ENCODE results near the gene MAP2K5.

MAP2K5 gene

DNA sequence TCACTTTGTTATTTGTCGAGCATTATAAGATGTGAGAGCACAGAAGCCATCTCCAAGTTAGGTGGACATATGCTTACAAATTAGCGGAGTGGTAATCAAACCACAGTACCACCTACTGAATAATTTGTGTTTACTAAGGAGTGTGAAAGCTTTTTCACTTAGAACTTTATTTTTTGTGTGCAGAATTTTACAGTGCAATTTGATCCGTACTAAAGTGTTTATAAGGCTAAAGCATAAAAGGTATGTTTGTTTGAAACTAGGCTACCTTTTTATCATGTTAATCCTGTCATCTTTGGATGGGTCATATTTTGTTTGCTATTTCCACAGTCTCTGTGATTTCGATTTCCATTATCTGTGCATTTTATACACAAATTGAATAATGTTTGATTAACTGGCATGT is 37.5 kb downstream of the MAP2K5 start:
- Histone ChIP-seq H3K4me1 (ENCODE audit: insufficient read depth, low read length, poor library complexity, severe bottlenecking) (no peaks in the 10 kb centered on the region), H3K4me2 (ENCODE audit: low read depth, low read length, poor library complexity, severe bottlenecking) (no peak overlapping the region), H3K36me3 (ENCODE audit: insufficient read depth, low read length) (peaks cover 10% of the 10 kb centered on the region; the same call in 1 of the 2 replicates), H3K79me2 (ENCODE audit: insufficient read depth, low read length) (peaks cover 10% of the 10 kb centered on the region; the same call in 1 of the 2 replicates), H2AFZ (ENCODE audit: low read length) (no peak overlapping the region), H3K27me3 (ENCODE audit: insufficient read depth, low read length, poor library complexity, severe bottlenecking) (no peaks in the 10 kb centered on the region), H3F3A (ENCODE audit: low read depth) (no peaks in the 10 kb centered on the region), H3K9ac (ENCODE audit: low read depth, low read length, poor library complexity, severe bottlenecking) (no peak overlapping the region), H3K9me3 (ENCODE audit: insufficient read depth, low read depth, low read length) (no peaks in the 10 kb centered on the region), H3K4me3 (ENCODE audit: low read length, poor library complexity, severe bottlenecking) (no peak overlapping the region), H4K20me1 (ENCODE audit: insufficient read depth, low read length, poor library complexity, severe bottlenecking) (no peaks in the 10 kb centered on the region), H3K9me2 (replicated peaks; ENCODE audit: low read depth, low read length) (no peaks in the 10 kb centered on the region)
- TF ChIP-seq, protein P1, sequence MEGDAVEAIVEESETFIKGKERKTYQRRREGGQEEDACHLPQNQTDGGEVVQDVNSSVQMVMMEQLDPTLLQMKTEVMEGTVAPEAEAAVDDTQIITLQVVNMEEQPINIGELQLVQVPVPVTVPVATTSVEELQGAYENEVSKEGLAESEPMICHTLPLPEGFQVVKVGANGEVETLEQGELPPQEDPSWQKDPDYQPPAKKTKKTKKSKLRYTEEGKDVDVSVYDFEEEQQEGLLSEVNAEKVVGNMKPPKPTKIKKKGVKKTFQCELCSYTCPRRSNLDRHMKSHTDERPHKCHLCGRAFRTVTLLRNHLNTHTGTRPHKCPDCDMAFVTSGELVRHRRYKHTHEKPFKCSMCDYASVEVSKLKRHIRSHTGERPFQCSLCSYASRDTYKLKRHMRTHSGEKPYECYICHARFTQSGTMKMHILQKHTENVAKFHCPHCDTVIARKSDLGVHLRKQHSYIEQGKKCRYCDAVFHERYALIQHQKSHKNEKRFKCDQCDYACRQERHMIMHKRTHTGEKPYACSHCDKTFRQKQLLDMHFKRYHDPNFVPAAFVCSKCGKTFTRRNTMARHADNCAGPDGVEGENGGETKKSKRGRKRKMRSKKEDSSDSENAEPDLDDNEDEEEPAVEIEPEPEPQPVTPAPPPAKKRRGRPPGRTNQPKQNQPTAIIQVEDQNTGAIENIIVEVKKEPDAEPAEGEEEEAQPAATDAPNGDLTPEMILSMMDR (conservative IDR thresholded peaks at IDR 0.05; ENCODE audit: low read length), result no peak
- TF ChIP-seq EZH2phosphoT487 (IDR thresholded peaks at IDR 0.05; ENCODE audit: borderline replicate concordance), result no peak

DNA sequence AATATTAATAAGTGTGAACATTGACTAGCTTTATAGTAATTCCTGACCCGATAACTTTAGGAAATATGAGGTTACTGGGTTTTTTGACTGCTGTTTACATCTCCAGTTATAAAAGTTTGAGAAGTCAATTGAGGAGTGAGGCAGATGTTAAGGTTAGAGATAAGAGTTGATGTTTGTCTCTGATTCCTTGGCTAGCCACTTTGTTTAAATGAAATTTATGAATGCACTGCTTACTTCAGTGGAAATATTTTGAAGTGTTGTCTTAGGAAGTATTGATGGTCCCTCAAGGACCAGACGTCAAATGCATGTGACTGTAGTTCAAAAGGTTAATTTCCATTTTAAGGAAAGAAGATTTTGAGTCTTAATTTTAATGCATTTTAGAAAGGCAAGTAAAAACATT is 41.7 kb downstream of the MAP2K5 start:
- H3K9ac ChIP-seq (ENCODE audit: low read depth, low read length, poor library complexity, severe bottlenecking), result no peak overlapping the region
- no peak overlapping the region for H3K4me2 ChIP-seq (ENCODE audit: low read depth, low read length, poor library complexity, severe bottlenecking)
- H3F3A ChIP-seq (ENCODE audit: low read depth), result no peaks in the 10 kb centered on the region
- H3K9me3 ChIP-seq (ENCODE audit: insufficient read depth, low read depth, low read length), result no peaks in the 10 kb centered on the region
- H3K36me3 ChIP-seq (ENCODE audit: insufficient read depth, low read length), result peaks cover 43% of the 10 kb centered on the region; the same call in 1 of the 2 replicates
- no peaks in the 10 kb centered on the region for H3K27me3 ChIP-seq (ENCODE audit: insufficient read depth, low read length, poor library complexity, severe bottlenecking)
- H3K4me3 ChIP-seq (ENCODE audit: low read length, poor library complexity, severe bottlenecking), result no peak overlapping the region
- H2AFZ ChIP-seq (ENCODE audit: low read length), result no peak overlapping the region
- no peaks in the 10 kb centered on the region for H3K4me1 ChIP-seq (ENCODE audit: insufficient read depth, low read length, poor library complexity, severe bottlenecking)
- H4K20me1 ChIP-seq (ENCODE audit: insufficient read depth, low read length, poor library complexity, severe bottlenecking), result no peaks in the 10 kb centered on the region
- TF ChIP-seq, protein P1 (conservative IDR thresholded peaks at IDR 0.05; ENCODE audit: low read length), result no peak
- no peak for TF ChIP-seq EZH2phosphoT487 (IDR thresholded peaks at IDR 0.05; ENCODE audit: borderline replicate concordance)
- no peaks in the 10 kb centered on the region for H3K79me2 ChIP-seq (ENCODE audit: insufficient read depth, low read length)
- H3K9me2 ChIP-seq (replicated peaks; ENCODE audit: low read depth, low read length), result no peaks in the 10 kb centered on the region

DNA sequence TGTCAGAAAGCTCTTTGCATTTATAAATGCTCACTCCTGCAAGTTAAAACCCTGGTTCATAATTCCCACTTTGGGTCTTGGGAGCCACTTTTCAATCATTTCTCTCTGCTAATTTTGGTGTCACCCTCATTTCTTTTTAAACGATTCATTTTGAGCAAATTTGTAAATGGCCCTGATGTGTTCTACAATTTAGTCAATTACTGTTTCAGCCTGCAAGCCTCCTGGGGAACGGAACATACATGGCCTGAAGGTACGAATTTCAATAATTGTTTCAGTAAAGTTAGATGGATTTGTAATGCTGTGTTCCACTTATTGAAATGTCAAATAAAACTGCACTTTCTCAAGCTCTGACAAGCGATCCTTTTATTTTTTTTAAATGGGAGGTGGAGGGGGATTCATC is 43.2 kb downstream of the MAP2K5 start:
- H3K4me2 ChIP-seq (ENCODE audit: low read depth, low read length, poor library complexity, severe bottlenecking), result no peak overlapping the region
- no peaks in the 10 kb centered on the region for H3F3A ChIP-seq (ENCODE audit: low read depth)
- no peaks in the 10 kb centered on the region for H4K20me1 ChIP-seq (ENCODE audit: insufficient read depth, low read length, poor library complexity, severe bottlenecking)
- H3K36me3 ChIP-seq (ENCODE audit: insufficient read depth, low read length), result peaks cover 51% of the 10 kb centered on the region; the same call in 1 of the 2 replicates
- H3K4me1 ChIP-seq (ENCODE audit: insufficient read depth, low read length, poor library complexity, severe bottlenecking), result no peaks in the 10 kb centered on the region
- H3K4me3 ChIP-seq (ENCODE audit: low read length, poor library complexity, severe bottlenecking), result no peak overlapping the region
- no peak overlapping the region for H2AFZ ChIP-seq (ENCODE audit: low read length)
- H3K79me2 ChIP-seq (ENCODE audit: insufficient read depth, low read length), result no peaks in the 10 kb centered on the region
- H3K27me3 ChIP-seq (ENCODE audit: insufficient read depth, low read length, poor library complexity, severe bottlenecking), result no peaks in the 10 kb centered on the region
- H3K9ac ChIP-seq (ENCODE audit: low read depth, low read length, poor library complexity, severe bottlenecking), result no peak overlapping the region
- H3K9me3 ChIP-seq (ENCODE audit: insufficient read depth, low read depth, low read length), result no peaks in the 10 kb centered on the region
- no peaks in the 10 kb centered on the region for H3K9me2 ChIP-seq (replicated peaks; ENCODE audit: low read depth, low read length)
- no peak for TF ChIP-seq EZH2phosphoT487 (IDR thresholded peaks at IDR 0.05; ENCODE audit: borderline replicate concordance)
- TF ChIP-seq, protein P1 (conservative IDR thresholded peaks at IDR 0.05; ENCODE audit: low read length), result no peak
